Measurements from ENCODE around the gene SETDB1. TPM values are rescaled to one million over a fixed set of nuclear protein-coding genes. Genes with fewer than 3 reads are reported as not detected.

The SETDB1 gene
- total RNA-seq, 2 donors from 2014 or later, result 26.3 to 63.8 TPM

DNA sequence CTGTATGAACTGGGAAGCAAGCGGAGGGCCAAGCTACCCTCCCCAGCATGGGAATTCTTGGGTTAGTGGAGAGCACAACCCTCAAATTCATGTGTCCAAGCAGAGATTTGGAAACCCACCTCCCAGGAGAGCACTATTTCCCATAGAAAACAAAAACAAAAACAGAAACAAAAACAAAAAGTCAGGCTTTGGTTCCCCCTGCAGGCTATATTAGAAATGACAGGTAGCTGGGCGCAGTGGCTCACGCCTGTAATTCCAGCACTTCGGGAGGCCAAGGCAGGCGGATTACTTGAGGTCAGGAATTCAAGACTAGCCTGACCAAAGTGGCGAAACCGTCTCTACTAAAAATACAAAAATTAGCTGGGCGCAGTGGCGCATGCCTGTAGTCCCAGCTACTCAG, 69.7 kb downstream of the SETDB1 start:
- H3K36me3 ChIP-seq, result peaks cover 9 to 10% of the 10 kb centered on the region in 2 donors
- WGBS, result 39% methylated on average over 9 of the region's 9 CpGs
- no peaks in the 10 kb centered on the region for H3K4me1 ChIP-seq (replicated peaks)
- H3K4me3 ChIP-seq, result no peak overlapping the region
- no peaks in the 10 kb centered on the region for H3K27me3 ChIP-seq (replicated peaks; ENCODE audit: insufficient read depth)
- TF ChIP-seq POLR2A (IDR thresholded peaks at IDR 0.05) (no peak), CTCF (IDR thresholded peaks at IDR 0.05) (peak; percentile 55 to 74 (median 67))
- DNase-seq (ENCODE audit: low spot score), result no peak
- H3K27ac ChIP-seq, result peak overlapping the region in 1 of 2 donors; percentile 33
- H3K9me3 ChIP-seq, result no peaks in the 10 kb centered on the region
- intact Hi-C loops (cut with DNase I), result no loop called here

DNA sequence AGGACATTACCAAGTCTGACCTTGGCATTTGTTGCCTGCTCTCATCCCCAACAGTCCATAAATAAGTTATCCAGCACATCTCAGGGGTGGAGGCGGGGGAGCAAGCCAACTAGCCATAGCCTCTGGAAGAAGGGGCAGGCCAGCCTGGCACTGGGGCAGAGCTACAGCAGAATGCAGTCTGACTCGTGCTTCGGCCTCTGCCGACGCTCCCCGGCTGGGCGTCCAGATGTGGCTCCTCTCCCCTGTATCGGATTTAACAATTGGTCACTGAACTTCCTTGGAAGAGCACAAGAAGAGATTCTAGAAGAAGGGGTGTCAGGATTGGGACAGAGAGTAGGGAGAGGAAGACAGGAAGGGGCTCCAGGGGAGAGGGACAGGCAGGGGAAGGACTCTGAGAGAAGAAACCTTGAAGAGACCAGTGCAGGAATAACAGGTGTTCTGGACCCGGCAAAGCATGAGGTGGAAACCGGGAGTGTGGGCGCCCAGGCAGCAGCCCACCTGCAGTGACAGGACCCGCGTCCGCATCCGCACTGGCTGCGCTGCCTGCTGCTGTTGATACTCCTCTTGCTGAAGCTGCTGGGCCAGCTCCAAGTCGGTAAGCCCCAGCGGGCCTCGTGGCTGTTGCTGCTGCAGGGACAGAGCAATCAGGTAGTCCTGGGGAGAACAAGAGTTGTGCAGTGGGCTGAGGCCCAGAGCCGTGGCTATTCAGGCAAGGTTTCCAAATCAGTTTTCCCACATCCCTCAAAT, 71.1 kb downstream of the SETDB1 start:
- 79% methylated on average over 20 of the region's 20 CpGs for WGBS
- Histone ChIP-seq H3K27me3 (replicated peaks; ENCODE audit: insufficient read depth) (no peaks in the 10 kb centered on the region), H3K9me3 (no peaks in the 10 kb centered on the region), H3K4me1 (replicated peaks) (no peaks in the 10 kb centered on the region), H3K4me3 (no peak overlapping the region), H3K27ac (no peak overlapping the region), H3K36me3 (peaks cover 9 to 10% of the 10 kb centered on the region in 2 donors)
- TF ChIP-seq POLR2A (IDR thresholded peaks at IDR 0.05), result no peak
- TF ChIP-seq POLR2AphosphoS5 (IDR thresholded peaks at IDR 0.05), result no peak
- no peak for TF ChIP-seq CTCF (IDR thresholded peaks at IDR 0.05)
- intact Hi-C loops (cut with DNase I), result no loop called here
- DNase-seq (ENCODE audit: low spot score), result no peak

- no peak overlapping the region for H3K4me3 ChIP-seq
- H3K27me3 ChIP-seq (replicated peaks; ENCODE audit: insufficient read depth), result no peaks in the 10 kb centered on the region
- WGBS, result 64% methylated on average over 5 of the region's 5 CpGs
- peaks cover 9 to 10% of the 10 kb centered on the region in 2 donors for H3K36me3 ChIP-seq
- TF ChIP-seq CTCF (IDR thresholded peaks at IDR 0.05), result no peak
- no peak for TF ChIP-seq POLR2AphosphoS5 (IDR thresholded peaks at IDR 0.05)
- TF ChIP-seq POLR2A (IDR thresholded peaks at IDR 0.05), result no peak
- peaks cover under 1% of the 10 kb centered on the region for H3K4me1 ChIP-seq (replicated peaks)
- intact Hi-C loops (cut with DNase I), result no loop called here
- no peaks in the 10 kb centered on the region for H3K9me3 ChIP-seq
- no peak for DNase-seq (ENCODE audit: low spot score)
- no peak overlapping the region for H3K27ac ChIP-seq
These were observed 71.8 kb downstream of the SETDB1 start for GRCh38 chr1:150997949-150998348.

- DNase-seq (ENCODE audit: low spot score), result no peak
- Histone ChIP-seq H3K27ac (no peak overlapping the region), H3K4me3 (no peak overlapping the region), H3K4me1 (replicated peaks) (peaks cover 7% of the 10 kb centered on the region), H3K36me3 (peaks cover 9 to 10% of the 10 kb centered on the region in 2 donors), H3K27me3 (replicated peaks; ENCODE audit: insufficient read depth) (no peaks in the 10 kb centered on the region), H3K9me3 (no peaks in the 10 kb centered on the region)
- WGBS, result 74% methylated on average over 17 of the region's 17 CpGs
- TF ChIP-seq POLR2AphosphoS5 (IDR thresholded peaks at IDR 0.05) (no peak), CTCF (IDR thresholded peaks at IDR 0.05) (no peak), POLR2A (IDR thresholded peaks at IDR 0.05) (no peak)
- intact Hi-C loops (cut with DNase I), result no loop called here
These were observed 73.0 kb downstream of the SETDB1 start for GRCh38 chr1:150999051-150999674.

- Histone ChIP-seq H3K4me3 (no peak overlapping the region), H3K36me3 (peaks cover 9 to 10% of the 10 kb centered on the region in 2 donors), H3K4me1 (replicated peaks) (peaks cover 7% of the 10 kb centered on the region), H3K27me3 (replicated peaks; ENCODE audit: insufficient read depth) (no peaks in the 10 kb centered on the region), H3K9me3 (no peaks in the 10 kb centered on the region), H3K27ac (no peak overlapping the region)
- WGBS, result 90% methylated on average over 2 of the region's 2 CpGs
- intact Hi-C loops (cut with DNase I), result no loop called here
- TF ChIP-seq CTCF (IDR thresholded peaks at IDR 0.05) (no peak), POLR2AphosphoS5 (IDR thresholded peaks at IDR 0.05) (no peak), POLR2A (IDR thresholded peaks at IDR 0.05) (no peak)
- no peak for DNase-seq (ENCODE audit: low spot score)
These were observed 73.8 kb downstream of the SETDB1 start for GRCh38 chr1:150999926-151000325.

Measured in prostate gland (tissue), 2 donors.